Urinary bladder (tissue), 4 donors: ENCODE results near the gene FKBP5. TPM values are rescaled to one million over a fixed set of nuclear protein-coding genes. Genes with fewer than 3 reads are reported as not detected.
A peak's percentile ranks its signal among the peaks of the same experiment; 100 is the strongest.
"Not testable (repeated sequence)": the region's sequence is repeated elsewhere in the genome, so short reads cannot be mapped to it uniquely, and the experiment has no call there.

Experiments used
- DNase-seq: peaks from one replicate; pipeline ENCODE4 v3.0.0-alpha.2; 2015; ENCODE audit errors: extremely low spot score
- H3K27ac ChIP-seq: one replicate; pipeline ENCODE4 v1.5.1; 2013; ENCODE audit warnings: low read depth, mild to moderate bottlenecking, moderate library complexity
- H3K36me3 ChIP-seq: one replicate; pipeline ENCODE4 v1.6.1; 2013; ENCODE audit warnings: mild to moderate bottlenecking, moderate library complexity; ENCODE audit not compliant: insufficient read depth
- H3K4me1 ChIP-seq: one replicate; pipeline ENCODE4 v1.6.1; 2013; ENCODE audit warnings: mild to moderate bottlenecking, moderate library complexity; ENCODE audit not compliant: insufficient read depth
- H3K4me3 ChIP-seq: one replicate; pipeline ENCODE4 v1.5.1; 2013; ENCODE audit warnings: low read depth, low read length
- WGBS: extraction: QIAGEN DNeasy Blood & Tissue Kit; methylation state at CpG from one replicate; pipeline ENCODE4 v1.1.7; 2013; 5-methylcytosine and 5-hydroxymethylcytosine counted together
- polyA plus RNA-seq: library from polyadenylated mRNA; stranded (reverse); fragments of 200-250 nt; gene quantifications from one replicate; pipeline ENCODE4 v1.2.3, GENCODE V29; 2013
- total RNA-seq: library from RNA; depleted of rRNA; stranded (reverse); fragments of >200 nt; gene quantifications from one replicate; pipeline ENCODE4 v1.2.3, GENCODE V29; 2014
- donor health status: healthy with polysubstance abuse.
- donor health status: healthy.

The FKBP5 gene
- total and polyA plus RNA-seq, 2 donors = 5.6 to 236 TPM

DNA sequence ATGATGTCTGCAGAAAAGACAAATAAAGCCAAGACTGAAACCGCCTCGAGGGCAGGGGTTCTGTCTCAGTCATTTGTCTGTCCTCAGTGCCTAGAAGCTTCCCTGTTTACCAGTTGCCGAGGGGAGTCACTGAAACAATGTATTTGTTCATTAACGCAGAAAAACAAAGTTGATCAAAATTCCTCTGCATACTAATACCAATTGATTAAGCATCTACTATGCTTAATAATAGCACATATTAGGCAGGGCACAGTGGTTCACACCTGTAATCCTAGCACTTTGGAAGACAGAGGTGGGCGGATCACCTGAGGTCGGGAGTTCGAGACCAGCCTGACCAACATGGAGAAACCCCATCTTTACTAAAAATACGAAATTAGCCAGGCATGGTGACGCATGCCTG lies 1.8 kb upstream of the FKBP5 start:
- WGBS = 94% methylated on average over 9 of the region's 9 CpGs
- Histone ChIP-seq H3K27ac (no peak overlapping the region), H3K36me3 (no peaks in the 10 kb centered on the region), H3K4me1 (no peaks in the 10 kb centered on the region), H3K4me3 (no peak overlapping the region)
- no peak for DNase-seq

DNA sequence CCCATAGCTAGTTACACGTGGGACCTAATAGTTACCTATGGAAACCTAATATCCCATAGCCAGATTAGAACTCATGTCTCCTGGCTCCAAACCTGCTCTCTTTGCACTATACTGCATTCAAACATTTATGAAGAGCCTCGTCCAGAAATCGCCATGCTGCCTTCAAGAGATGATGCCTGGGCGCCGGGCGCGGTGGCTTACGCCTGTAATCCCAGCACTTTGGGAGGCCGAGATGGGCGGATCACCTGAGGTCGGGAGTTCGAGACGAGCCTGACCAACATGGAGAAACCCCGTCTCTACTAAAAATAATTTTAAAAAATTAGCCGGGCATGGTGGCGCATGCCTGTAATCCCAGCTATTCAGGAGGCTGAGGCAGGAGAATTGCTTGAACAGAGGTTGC lies 1.3 kb upstream of the FKBP5 start:
- H3K4me1 ChIP-seq, H3K4me3 ChIP-seq, DNase-seq, H3K36me3 ChIP-seq, H3K27ac ChIP-seq: not testable (repeated sequence)
- 97% methylated on average over 16 of the region's 16 CpGs for WGBS

DNA sequence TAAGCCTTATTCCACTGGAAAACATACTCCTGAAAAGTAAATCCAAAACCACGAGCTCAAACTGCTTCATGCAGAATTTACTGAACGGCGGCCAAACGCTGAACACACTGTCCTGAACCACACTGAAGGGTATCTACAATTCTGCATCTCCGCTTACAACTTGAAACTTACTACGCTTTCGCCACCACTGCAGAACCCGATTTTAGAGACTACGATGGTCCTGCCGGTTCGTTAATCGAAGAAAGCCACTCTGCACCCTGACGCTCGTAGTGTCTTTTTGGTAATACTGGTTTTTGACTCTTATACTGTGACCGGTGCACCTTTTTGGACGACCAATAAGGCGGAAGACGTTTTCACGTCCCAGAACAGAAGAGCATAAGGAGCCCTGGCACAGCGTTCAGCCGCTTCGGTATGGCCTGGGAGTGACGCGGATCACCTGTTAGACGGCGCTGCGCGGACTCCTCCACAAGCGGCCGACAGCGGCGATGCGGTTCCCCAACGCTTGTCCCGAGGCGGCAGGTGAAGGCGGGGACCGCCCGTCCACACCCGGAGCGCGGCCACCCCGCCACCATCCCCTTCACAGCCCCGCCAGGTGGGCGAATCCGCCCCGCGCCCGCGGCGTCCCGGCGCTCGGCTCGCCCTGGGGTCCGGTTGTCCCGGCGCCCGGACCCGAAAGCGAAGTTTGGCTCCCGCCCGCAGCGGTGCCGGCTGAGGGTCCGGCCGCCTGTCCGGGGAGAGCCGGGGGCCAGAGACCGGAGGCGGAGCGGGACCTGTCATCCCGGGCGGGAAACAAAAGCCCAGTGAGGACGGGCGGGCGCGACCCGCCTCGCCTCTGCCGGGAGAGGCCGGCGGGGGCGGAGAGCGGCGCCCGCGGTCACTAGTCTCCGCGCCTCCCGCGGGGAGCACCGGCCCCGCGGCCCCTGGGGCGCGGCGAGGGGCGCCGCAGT lies 784 bp downstream of the FKBP5 start:
- under 1% methylated on average over 100 of the region's 100 CpGs for WGBS
- Histone ChIP-seq H3K36me3 (no peaks in the 10 kb centered on the region), H3K4me1 (no peaks in the 10 kb centered on the region), H3K27ac (peak overlapping the region; percentile 96), H3K4me3 (peak overlapping the region; percentile 86)
- DNase-seq = no peak

DNA sequence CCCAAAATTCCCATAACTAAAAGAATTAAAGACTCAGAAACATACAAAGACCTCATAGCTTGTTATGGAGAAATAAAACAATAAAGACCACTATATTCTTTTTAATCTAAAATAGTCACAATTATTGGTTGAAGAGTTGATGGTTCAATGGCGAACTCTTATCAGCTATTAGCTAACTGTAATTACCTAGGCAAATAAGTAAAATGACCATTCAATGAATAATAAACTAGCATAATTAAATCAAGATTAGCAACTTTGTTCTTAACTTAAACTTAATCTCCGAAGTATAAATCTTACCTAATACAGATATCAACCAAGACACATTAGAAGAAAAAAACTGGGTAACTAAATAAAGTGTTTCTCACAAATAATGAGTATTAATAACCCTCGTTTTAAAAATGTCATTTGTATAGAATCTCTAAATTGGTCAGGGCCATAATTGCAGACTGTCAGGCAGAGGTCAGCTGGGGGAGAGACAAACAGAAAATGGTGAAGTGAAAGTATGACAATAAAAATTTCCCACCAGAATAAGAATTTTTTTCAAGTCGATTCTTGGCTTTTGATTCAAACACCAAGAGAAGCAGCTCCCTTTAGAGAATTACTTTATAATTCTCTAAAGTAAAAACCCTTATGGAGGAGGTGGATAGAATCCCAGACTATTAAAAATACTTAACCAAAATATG lies 1.7 kb downstream of the FKBP5 start:
- Histone ChIP-seq H3K4me1 (no peaks in the 10 kb centered on the region), H3K36me3 (no peaks in the 10 kb centered on the region), H3K4me3 (peak overlapping the region; percentile 86), H3K27ac (peak overlapping the region; percentile 96)
- 68% methylated on average over 4 of the region's 4 CpGs for WGBS
- no peak for DNase-seq

DNA sequence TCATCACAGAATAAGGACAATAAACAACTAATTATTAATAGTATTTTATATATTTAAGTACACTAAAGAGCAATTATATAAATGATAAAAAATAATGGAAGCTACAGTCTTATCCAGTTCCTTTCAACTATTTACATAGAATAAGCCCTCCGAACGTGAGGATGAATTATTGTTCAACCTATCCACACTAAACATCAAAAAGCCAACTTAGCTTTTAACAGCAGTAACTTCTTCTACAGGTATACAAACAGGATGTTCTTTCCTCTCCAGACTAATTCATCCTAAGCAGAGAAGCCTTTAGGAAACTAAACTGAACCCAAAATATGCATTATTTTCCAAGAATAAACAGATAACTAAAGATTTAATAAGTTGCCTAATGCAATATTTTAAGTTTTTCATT lies 2.3 kb downstream of the FKBP5 start:
- Histone ChIP-seq H3K4me3 (peak overlapping the region; percentile 33), H3K4me1 (no peaks in the 10 kb centered on the region), H3K27ac (no peak overlapping the region), H3K36me3 (no peaks in the 10 kb centered on the region)
- 80% methylated on average over 2 of the region's 2 CpGs for WGBS
- no peak for DNase-seq

DNA sequence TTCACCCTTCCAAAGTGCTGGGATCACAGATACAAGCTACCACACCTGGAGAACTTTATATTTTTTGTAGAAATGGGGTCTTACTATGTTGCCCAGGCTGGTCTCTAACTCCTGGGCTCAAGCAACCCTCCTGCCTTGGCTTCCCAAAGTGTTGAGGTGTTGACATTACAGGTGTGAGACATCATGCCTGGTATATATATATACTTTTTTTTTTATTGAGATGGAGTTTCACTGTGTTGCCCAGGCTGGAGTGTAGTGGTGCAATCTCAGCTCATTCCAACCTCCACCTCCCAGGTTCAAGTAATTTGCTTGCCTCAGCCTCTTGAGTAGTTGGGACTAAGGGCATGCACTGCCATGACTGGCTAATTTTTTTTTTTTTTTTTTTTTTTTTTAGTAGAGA lies 5.4 kb downstream of the FKBP5 start:
- H3K36me3 ChIP-seq = no peaks in the 10 kb centered on the region
- DNase-seq = no peak
- H3K4me1 ChIP-seq = no peaks in the 10 kb centered on the region
- no peak overlapping the region for H3K4me3 ChIP-seq
- H3K27ac ChIP-seq = no peak overlapping the region

DNA sequence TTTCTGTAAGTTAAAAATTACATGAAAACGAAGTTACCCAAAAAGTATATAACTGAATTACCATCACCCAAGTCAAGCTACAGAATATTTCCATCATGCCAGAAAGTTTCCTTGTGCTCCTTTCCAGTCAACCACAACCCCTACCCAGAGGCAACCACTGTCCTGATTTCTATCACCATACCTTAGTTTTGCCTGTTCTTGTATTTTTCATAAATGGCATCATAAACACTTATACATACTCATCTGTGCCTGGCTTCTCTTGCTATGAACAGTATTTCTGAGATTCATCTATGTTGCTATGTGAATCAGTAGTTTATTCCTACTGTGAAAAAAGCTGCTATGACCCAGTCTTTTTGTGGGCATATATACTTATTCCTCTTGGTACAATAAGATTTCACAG lies 7.4 kb downstream of the FKBP5 start:
- DNase-seq = no peak
- 95% methylated on average over 1 of the region's 1 CpG for WGBS
- Histone ChIP-seq H3K4me3 (no peak overlapping the region), H3K4me1 (no peaks in the 10 kb centered on the region), H3K27ac (no peak overlapping the region), H3K36me3 (no peaks in the 10 kb centered on the region)

DNA sequence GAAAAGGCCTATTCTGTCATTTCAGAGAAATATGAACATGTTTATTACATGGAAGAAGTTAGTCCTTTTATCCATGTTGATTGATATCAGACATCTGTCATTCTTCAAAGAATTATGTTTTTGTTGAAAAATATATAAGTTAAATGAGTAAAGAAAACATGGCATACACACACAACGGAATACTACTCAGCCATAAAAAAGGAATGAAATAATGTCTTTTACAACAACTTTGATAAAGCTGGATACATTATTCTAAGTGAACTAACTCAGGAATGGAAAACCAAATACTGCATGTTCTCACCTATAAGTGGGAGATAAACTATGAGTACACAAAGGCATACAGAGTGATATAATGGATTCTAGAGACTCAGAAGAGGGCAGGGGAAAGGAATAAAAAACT lies 9.3 kb downstream of the FKBP5 start:
- H3K4me3 ChIP-seq = no peak overlapping the region
- WGBS = 98% methylated on average over 1 of the region's 1 CpG

DNA sequence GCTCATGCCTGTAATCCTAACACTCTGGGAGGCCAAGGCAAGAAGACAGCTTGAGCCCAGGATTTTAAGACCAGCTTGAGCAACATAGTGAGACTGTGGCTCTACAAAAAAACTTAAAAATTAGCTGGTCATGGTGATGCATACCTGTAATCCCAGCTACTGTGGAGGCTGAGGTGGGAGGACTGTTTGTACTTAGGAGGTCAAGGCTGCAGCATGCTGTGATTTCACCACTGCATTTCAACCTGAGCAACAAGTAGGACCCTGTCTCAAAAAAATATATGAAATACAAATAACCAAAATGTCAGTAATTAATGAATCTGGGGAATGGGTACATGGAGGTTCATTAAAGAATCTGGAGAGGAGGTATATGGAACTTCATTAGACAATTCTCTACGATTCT lies 9.9 kb downstream of the FKBP5 start:
- H3K27ac ChIP-seq = no peak overlapping the region
- H3K36me3 ChIP-seq = no peaks in the 10 kb centered on the region
- 99% methylated on average over 1 of the region's 1 CpG for WGBS
- H3K4me1 ChIP-seq = no peaks in the 10 kb centered on the region
- no peak overlapping the region for H3K4me3 ChIP-seq
- no peak for DNase-seq

More for the DNA sequence above, 9.3 kb downstream of the FKBP5 start:
- Histone ChIP-seq H3K36me3 (no peaks in the 10 kb centered on the region), H3K27ac (no peak overlapping the region), H3K4me1 (no peaks in the 10 kb centered on the region)
- DNase-seq = no peak

DNA sequence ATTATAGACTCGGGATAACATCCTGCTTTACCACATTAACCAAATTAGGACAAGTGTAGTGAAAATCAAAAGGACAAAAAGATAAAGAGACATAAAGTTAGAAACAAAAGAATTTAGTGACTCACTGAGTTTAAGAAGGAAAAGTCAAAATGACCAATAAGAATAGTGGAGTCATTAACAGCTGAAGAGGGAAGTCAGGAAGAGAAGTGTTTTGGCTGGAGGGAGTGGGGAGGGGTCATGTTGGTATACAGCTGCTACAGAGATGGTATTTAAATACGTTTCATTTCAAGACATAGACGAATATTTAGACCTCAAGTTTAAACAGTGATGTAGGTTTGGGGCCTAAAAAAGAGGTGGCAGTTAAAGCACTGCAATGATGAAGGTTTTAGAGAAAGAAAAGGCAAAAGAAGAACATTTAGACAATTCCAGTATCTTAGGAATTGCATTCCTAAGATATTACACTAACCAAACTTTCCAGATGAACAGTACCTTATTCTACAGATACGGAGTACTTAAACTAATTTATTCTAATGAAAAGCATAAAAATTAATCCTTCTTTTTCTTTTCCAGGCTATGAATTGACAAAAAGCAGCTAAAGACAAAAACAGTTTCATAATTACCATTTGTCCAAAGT lies 10.6 kb downstream of the FKBP5 start:
- no peaks in the 10 kb centered on the region for H3K4me1 ChIP-seq
- 77% methylated on average over 4 of the region's 4 CpGs for WGBS

DNA sequence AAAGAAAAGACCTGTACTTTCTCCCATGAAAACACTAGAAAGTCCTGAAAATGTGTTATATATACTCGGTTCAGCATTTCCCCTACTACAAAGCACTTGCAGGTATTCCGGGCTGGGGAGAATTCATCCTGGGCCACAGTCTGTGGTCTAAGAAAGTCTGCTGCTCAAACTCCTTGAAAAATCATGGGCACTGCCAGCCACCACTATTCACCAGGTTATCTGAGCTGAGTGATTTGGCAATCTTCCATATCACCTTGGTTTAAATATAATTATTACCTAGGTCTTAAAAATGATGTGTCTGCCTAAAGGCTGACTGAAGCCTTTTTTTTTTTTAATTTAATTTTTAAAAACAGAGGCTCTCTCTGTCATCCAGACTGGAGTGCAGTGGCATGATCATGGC lies 11.3 kb downstream of the FKBP5 start:
- Histone ChIP-seq H3K4me3 (no peak overlapping the region), H3K36me3 (no peaks in the 10 kb centered on the region), H3K27ac (no peak overlapping the region), H3K4me1 (no peaks in the 10 kb centered on the region)
- DNase-seq = no peak
- 97% methylated on average over 2 of the region's 2 CpGs for WGBS

More for the DNA sequence above, 10.6 kb downstream of the FKBP5 start:
- no peak for DNase-seq
- Histone ChIP-seq H3K4me3 (no peak overlapping the region), H3K27ac (no peak overlapping the region), H3K36me3 (no peaks in the 10 kb centered on the region)

DNA sequence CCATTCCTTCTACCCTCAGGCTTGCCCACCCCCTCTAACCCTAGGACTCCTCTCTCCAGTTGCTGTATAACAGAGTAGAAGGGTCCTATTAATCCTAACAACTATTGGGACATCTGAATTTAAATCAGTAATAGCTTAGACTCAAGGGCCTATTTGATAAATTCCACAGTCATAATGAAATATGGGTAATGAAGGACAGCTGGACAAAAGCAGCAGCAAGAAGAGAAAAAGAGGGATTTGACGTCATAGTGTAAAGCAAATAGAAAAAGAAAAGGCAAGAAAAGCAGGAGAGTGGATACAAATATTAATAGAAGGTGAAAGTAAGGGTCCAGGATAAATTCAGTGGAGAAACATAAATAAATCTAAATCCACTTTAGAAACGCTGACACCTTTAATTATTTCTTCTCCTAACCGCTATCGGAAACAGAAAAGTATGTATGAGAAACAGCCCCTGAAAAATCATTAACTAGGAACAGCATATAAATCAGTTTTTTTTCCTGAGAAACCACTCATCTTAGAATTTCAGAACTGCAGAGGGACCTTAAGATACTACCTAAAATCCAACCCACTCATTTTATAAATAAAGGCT lies 12.8 kb downstream of the FKBP5 start:
- WGBS = 92% methylated on average over 4 of the region's 4 CpGs
- no peak for DNase-seq
- no peaks in the 10 kb centered on the region for H3K4me1 ChIP-seq
- no peak overlapping the region for H3K4me3 ChIP-seq
- no peaks in the 10 kb centered on the region for H3K36me3 ChIP-seq
- no peak overlapping the region for H3K27ac ChIP-seq

DNA sequence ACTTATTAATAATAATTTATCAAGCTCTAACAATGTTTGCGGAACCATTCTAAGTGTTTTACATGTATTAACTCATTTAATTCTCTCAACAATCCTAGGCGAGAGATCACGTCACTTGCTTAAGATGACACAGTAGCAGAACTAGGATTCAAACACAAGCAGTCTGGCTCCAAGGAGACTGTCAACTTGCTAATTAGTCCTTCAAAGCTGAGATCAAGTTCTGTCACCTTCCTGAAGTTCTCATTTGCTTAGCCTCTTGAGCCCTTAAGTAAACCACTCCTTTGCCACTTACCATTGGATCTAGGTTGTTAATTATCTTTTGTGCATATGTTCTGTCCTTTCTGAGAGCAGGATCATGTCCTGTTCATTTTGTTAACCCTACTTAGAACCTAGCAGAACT lies 14.1 kb downstream of the FKBP5 start:
- Histone ChIP-seq H3K4me1 (no peaks in the 10 kb centered on the region), H3K27ac (no peak overlapping the region), H3K36me3 (no peaks in the 10 kb centered on the region), H3K4me3 (no peak overlapping the region)
- 95% methylated on average over 3 of the region's 3 CpGs for WGBS
- DNase-seq = no peak
